HUES6 (cell line): Measurements from ENCODE around the gene TUBA4B.
"Not testable (repeated sequence)": the region's sequence is repeated elsewhere in the genome, so short reads cannot be mapped to it uniquely, and the experiment has no call there.

Experiments used
- H3K27ac ChIP-seq: 2 replicates; pipeline ENCODE4 v1.7.0; 2013; ENCODE audit warnings: low read depth, mild to moderate bottlenecking, low read length, inconsistent platforms
- H3K27me3 ChIP-seq: 2 replicates; pipeline ENCODE4 v1.6.1; 2013; ENCODE audit warnings: low read length; ENCODE audit not compliant: control insufficient read depth, insufficient read depth
- H3K36me3 ChIP-seq: 2 replicates; pipeline ENCODE4 v1.6.1; 2013; ENCODE audit warnings: low read length; ENCODE audit not compliant: control insufficient read depth, insufficient read depth
- H3K4me1 ChIP-seq: 2 replicates; pipeline ENCODE4 v1.6.1; 2013; ENCODE audit warnings: low read length; ENCODE audit not compliant: control insufficient read depth, insufficient read depth
- H3K4me3 ChIP-seq: 2 replicates; pipeline ENCODE4 v1.5.1; 2013; ENCODE audit warnings: low read depth, low read length
- H3K9ac ChIP-seq: one replicate; pipeline ENCODE4 v1.6.1; 2013; ENCODE audit warnings: mild to moderate bottlenecking, low read length
- H3K9me3 ChIP-seq: 2 replicates; pipeline ENCODE4 v1.6.1; 2013; ENCODE audit warnings: low read depth, low read length; ENCODE audit not compliant: control insufficient read depth, insufficient read depth

Gene TUBA4B

DNA sequence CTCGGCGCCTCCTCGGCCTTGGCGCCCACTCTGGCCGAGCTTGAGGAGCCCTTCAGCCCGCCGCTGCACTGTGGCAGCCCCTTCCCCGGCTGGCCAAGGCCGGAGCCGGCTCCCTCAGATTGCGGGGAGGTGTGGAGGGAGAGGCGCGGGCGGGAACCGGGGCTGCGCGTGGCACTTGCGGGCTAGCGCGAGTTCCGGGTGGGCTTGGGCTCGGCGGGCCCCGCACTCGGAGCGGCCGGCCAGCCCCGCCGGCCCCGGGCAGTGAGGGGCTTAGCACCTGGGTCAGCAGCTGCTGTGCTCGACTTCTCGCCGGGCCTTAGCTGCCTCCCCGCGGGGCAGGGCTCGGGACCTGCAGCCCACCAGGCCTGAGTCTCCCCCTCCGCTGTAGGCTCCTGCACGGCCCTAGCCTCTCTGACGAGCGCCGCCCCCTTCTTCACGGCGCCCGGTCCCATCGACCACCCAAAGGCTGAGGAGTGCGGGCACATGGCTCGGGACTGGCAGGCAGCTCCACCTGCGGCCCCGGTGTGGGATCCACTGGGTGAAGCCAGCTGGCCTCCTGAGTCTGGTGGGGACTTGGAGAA lies 59.7 kb downstream of the TUBA4B start:
- Histone ChIP-seq H3K27me3 (peaks cover 24% of the 10 kb centered on the region), H3K4me1 (peaks cover 16% of the 10 kb centered on the region; the same call in 1 of the 2 replicates)
- not testable (repeated sequence) for H3K27ac ChIP-seq, H3K4me3 ChIP-seq, H3K36me3 ChIP-seq, H3K9me3 ChIP-seq, H3K9ac ChIP-seq

GRCh38 chr2:219314804-219315468 lies 61.9 kb downstream of the TUBA4B start:
- Histone ChIP-seq H3K36me3 (no peaks in the 10 kb centered on the region), H3K27ac (no peak overlapping the region), H3K27me3 (peaks cover 6% of the 10 kb centered on the region), H3K4me1 (peaks cover 10% of the 10 kb centered on the region; the same call in 1 of the 2 replicates), H3K9me3 (no peaks in the 10 kb centered on the region), H3K4me3 (no peak overlapping the region), H3K9ac (no peak overlapping the region)
